Measurements from ENCODE around the gene PRKAG2. TPM values are rescaled to one million over a fixed set of nuclear protein-coding genes. Genes with fewer than 3 reads are reported as not detected.

PRKAG2 gene
- total RNA-seq, 4 donors from 2014 or later, result 38.8 to 94.4 (median 73.2) TPM

- Histone ChIP-seq H3K9me3 (no peaks in the 10 kb centered on the region), H3K36me3 (no peaks in the 10 kb centered on the region), H3K27me3 (no peaks in the 10 kb centered on the region), H3K27ac (no peak overlapping the region), H3K4me3 (no peak overlapping the region), H3K4me1 (peaks cover 0 to 19% (median 0%) of the 10 kb centered on the region in 4 donors)
- TF ChIP-seq CTCF (IDR thresholded peaks at IDR 0.05) (no peak), POLR2A (IDR thresholded peaks at IDR 0.05) (no peak)
- no peak for DNase-seq
Observed at GRCh38 chr7:151740081-151740851, 136.6 kb downstream of the PRKAG2 start.

GRCh38 chr7:151738925-151739324 is 138.0 kb downstream of the PRKAG2 start:
- H3K27ac ChIP-seq, result no peak overlapping the region
- H3K4me3 ChIP-seq, result no peak overlapping the region
- DNase-seq, result no peak
- TF ChIP-seq POLR2A (IDR thresholded peaks at IDR 0.05) (no peak), CTCF (IDR thresholded peaks at IDR 0.05) (no peak)
- no peaks in the 10 kb centered on the region for H3K9me3 ChIP-seq
- H3K27me3 ChIP-seq, result no peaks in the 10 kb centered on the region
- peaks cover 0 to 8% (median 0%) of the 10 kb centered on the region in 4 donors for H3K4me1 ChIP-seq
- no peaks in the 10 kb centered on the region for H3K36me3 ChIP-seq

- peak in 1 of 3 donors; percentile 66 for DNase-seq
- peaks cover 0 to 4% (median 0%) of the 10 kb centered on the region in 4 donors for H3K4me1 ChIP-seq
- peak overlapping the region in 1 of 4 donors; percentile 31 for H3K4me3 ChIP-seq
- H3K36me3 ChIP-seq, result no peaks in the 10 kb centered on the region
- H3K27ac ChIP-seq, result peak overlapping the region in 2 of 4 donors; percentile 31 to 71
- peak in 2 of 6 experiments; percentile 18 to 21 for TF ChIP-seq CTCF (IDR thresholded peaks at IDR 0.05)
- no peak for TF ChIP-seq POLR2A (IDR thresholded peaks at IDR 0.05)
- H3K9me3 ChIP-seq, result no peaks in the 10 kb centered on the region
- no peaks in the 10 kb centered on the region for H3K27me3 ChIP-seq
Observed at GRCh38 chr7:151736403-151736909, 140.5 kb downstream of the PRKAG2 start.

- Histone ChIP-seq H3K27me3 (no peaks in the 10 kb centered on the region), H3K27ac (peak overlapping the region in 2 of 4 donors; percentile 31 to 71), H3K36me3 (no peaks in the 10 kb centered on the region), H3K4me1 (peaks cover 0 to 5% (median 0%) of the 10 kb centered on the region in 4 donors), H3K9me3 (no peaks in the 10 kb centered on the region), H3K4me3 (peak overlapping the region in 1 of 4 donors; percentile 31)
- no peak for TF ChIP-seq CTCF (IDR thresholded peaks at IDR 0.05)
- no peak for TF ChIP-seq POLR2A (IDR thresholded peaks at IDR 0.05)
- DNase-seq, result no peak
Observed at GRCh38 chr7:151735851-151736402, 141.0 kb downstream of the PRKAG2 start.

GRCh38 chr7:151735186-151735850 is 141.6 kb downstream of the PRKAG2 start:
- no peak for TF ChIP-seq CTCF (IDR thresholded peaks at IDR 0.05)
- no peak for TF ChIP-seq POLR2A (IDR thresholded peaks at IDR 0.05)
- H3K36me3 ChIP-seq, result no peaks in the 10 kb centered on the region
- peak overlapping the region in 1 of 4 donors; percentile 31 for H3K4me3 ChIP-seq
- H3K4me1 ChIP-seq, result peaks cover 0 to 5% (median 1%) of the 10 kb centered on the region in 4 donors
- no peaks in the 10 kb centered on the region for H3K9me3 ChIP-seq
- H3K27me3 ChIP-seq, result no peaks in the 10 kb centered on the region
- DNase-seq, result no peak
- peak overlapping the region in 1 of 4 donors; percentile 71 for H3K27ac ChIP-seq

Measured in Peyer's patch (tissue), 4 donors.